DND-41 (cell line): ENCODE data around the gene MARVELD2.

Experiments
- ATAC-seq: fragments of 200-7000 bp; cut with Tn5 transposase; 3 replicates; pipeline ENCODE4 v1.9.1; 2021; ENCODE audit warnings: low read depth; ENCODE audit not compliant: insufficient read depth
- DNase-seq: peaks from one replicate; pipeline ENCODE4 v3.0.0-alpha.2; 2020
- H2AFZ ChIP-seq: 2 replicates; pipeline ENCODE4 v1.6.0; 2012; ENCODE audit warnings: low read depth, low read length
- H3K27ac ChIP-seq: 2 replicates; pipeline ENCODE4 v1.5.1; 2012; ENCODE audit warnings: low read length, inconsistent platforms
- H3K27me3 ChIP-seq: fragments of 200-600 bp; sonication (generic); 2 replicates; pipeline ENCODE4 v1.6.0; 2012; ENCODE audit warnings: low read length, mild to moderate bottlenecking, inconsistent platforms; ENCODE audit not compliant: insufficient read depth, poor library complexity
- H3K36me3 ChIP-seq: 2 replicates; pipeline ENCODE4 v1.5.1; 2012; ENCODE audit warnings: low read length, inconsistent platforms; ENCODE audit not compliant: insufficient read depth
- H3K4me1 ChIP-seq: 2 replicates; pipeline ENCODE4 v1.5.1; 2012; ENCODE audit warnings: mild to moderate bottlenecking, low read length; ENCODE audit not compliant: insufficient read depth
- H3K4me2 ChIP-seq: 2 replicates; pipeline ENCODE4 v1.6.0; 2012; ENCODE audit warnings: mild to moderate bottlenecking, moderate library complexity, low read length, inconsistent platforms; ENCODE audit not compliant: insufficient read depth
- H3K4me3 ChIP-seq, 2 experiments: fragments of 200-600 bp in 1 of 2; shearing (Covaris generic) in 1 of 2; 2 replicates each; pipeline ENCODE4 v1.5.1; 2012 to 2016; ENCODE audit warnings: inconsistent platforms in 2 of 2, low read length in 2 of 2, mild to moderate bottlenecking in 2 of 2, low read depth in 1 of 2, moderate library complexity in 1 of 2
- H3K79me2 ChIP-seq: 2 replicates; pipeline ENCODE4 v1.6.0; 2012; ENCODE audit warnings: low read length, inconsistent platforms; ENCODE audit not compliant: insufficient read depth
- H3K9ac ChIP-seq: 2 replicates; pipeline ENCODE4 v1.6.0; 2012; ENCODE audit warnings: low read depth, mild to moderate bottlenecking, inconsistent platforms, low read length, moderate library complexity
- H3K9me3 ChIP-seq: 2 replicates; pipeline ENCODE4 v1.5.1; 2012; ENCODE audit warnings: low read length, moderate library complexity, mild to moderate bottlenecking, inconsistent platforms; ENCODE audit not compliant: insufficient read depth, severe bottlenecking
- H4K20me1 ChIP-seq: 2 replicates; pipeline ENCODE4 v1.6.0; 2012; ENCODE audit warnings: low read length; ENCODE audit not compliant: insufficient read depth
- EZH2 ChIP-seq: IDR thresholded peaks from 3 replicates; pipeline ENCODE4 v1.6.1; 2012; ENCODE audit warnings: borderline replicate concordance, low read depth, mild to moderate bottlenecking, moderate library complexity, low read length, inconsistent platforms; ENCODE audit not compliant: severe bottlenecking
- TF ChIP-seq, protein P1 (sequence below): IDR thresholded peaks from 2 replicates; pipeline ENCODE4 v1.5.1; 2012; ENCODE audit warnings: borderline replicate concordance, low read length, moderate library complexity, mild to moderate bottlenecking; ENCODE audit not compliant: poor library complexity, severe bottlenecking; ENCODE audit errors: extremely low read depth

Gene MARVELD2

DNA sequence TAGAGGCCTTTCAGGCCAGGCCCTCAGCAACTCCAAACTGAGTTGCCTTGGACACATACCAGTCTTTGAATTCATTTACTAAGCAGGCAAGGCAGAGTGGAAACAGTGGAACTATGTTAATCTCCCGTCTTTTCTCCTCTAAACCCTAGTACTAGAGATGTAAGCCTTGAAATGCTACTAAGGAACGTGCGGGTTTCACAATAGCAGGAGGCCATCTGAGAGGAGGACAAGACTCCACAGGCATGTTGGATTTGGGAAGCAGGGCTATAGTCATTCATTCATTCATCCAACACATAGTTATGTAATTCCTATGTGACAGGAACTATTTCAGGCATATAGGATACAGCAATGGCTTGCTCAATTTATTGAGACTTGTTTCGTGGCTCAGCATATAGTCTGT lies 74.3 kb downstream of the MARVELD2 start:
- H3K9me3 ChIP-seq = no peaks in the 10 kb centered on the region
- no peak overlapping the region for H3K27ac ChIP-seq
- H3K9ac ChIP-seq = no peak overlapping the region
- H2AFZ ChIP-seq = no peak overlapping the region
- no peaks in the 10 kb centered on the region for H3K4me1 ChIP-seq
- no peak overlapping the region for H3K4me2 ChIP-seq
- DNase-seq (no peak), ATAC-seq (no peak)
- no peaks in the 10 kb centered on the region for H4K20me1 ChIP-seq
- H3K4me3 ChIP-seq = no peak overlapping the region
- no peaks in the 10 kb centered on the region for H3K79me2 ChIP-seq
- H3K27me3 ChIP-seq = peaks cover 6% of the 10 kb centered on the region
- no peaks in the 10 kb centered on the region for H3K36me3 ChIP-seq
- TF ChIP-seq, protein P1, sequence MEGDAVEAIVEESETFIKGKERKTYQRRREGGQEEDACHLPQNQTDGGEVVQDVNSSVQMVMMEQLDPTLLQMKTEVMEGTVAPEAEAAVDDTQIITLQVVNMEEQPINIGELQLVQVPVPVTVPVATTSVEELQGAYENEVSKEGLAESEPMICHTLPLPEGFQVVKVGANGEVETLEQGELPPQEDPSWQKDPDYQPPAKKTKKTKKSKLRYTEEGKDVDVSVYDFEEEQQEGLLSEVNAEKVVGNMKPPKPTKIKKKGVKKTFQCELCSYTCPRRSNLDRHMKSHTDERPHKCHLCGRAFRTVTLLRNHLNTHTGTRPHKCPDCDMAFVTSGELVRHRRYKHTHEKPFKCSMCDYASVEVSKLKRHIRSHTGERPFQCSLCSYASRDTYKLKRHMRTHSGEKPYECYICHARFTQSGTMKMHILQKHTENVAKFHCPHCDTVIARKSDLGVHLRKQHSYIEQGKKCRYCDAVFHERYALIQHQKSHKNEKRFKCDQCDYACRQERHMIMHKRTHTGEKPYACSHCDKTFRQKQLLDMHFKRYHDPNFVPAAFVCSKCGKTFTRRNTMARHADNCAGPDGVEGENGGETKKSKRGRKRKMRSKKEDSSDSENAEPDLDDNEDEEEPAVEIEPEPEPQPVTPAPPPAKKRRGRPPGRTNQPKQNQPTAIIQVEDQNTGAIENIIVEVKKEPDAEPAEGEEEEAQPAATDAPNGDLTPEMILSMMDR = no peak
- no peak for TF ChIP-seq EZH2

DNA sequence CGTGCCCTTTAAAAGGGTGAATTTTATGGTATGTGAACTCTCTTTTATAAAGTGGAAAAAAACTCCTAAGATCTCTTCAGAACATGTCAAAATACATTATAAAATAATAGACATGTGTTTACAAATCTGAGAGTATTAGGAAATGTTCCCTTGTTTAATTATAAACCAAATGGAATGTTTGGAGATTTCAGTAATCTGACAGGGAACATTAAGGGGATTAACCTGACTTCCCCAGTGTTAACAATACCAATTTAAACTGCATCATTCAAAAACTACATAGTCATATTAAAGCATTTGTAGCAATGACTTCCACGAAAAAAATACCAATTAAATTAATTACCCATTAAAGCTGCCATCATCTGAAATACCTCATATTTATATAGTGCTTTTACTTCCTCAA lies 76.1 kb downstream of the MARVELD2 start:
- no peak overlapping the region for H3K27ac ChIP-seq
- H3K79me2 ChIP-seq = no peaks in the 10 kb centered on the region
- H2AFZ ChIP-seq = no peak overlapping the region
- H3K9me3 ChIP-seq = no peaks in the 10 kb centered on the region
- TF ChIP-seq, protein P1 = no peak
- no peak for TF ChIP-seq EZH2
- no peaks in the 10 kb centered on the region for H3K4me1 ChIP-seq
- ATAC-seq (no peak), DNase-seq (no peak)
- H3K36me3 ChIP-seq = no peaks in the 10 kb centered on the region
- H3K9ac ChIP-seq = no peak overlapping the region
- no peak overlapping the region for H3K4me2 ChIP-seq
- H3K4me3 ChIP-seq = no peak overlapping the region
- H4K20me1 ChIP-seq = no peaks in the 10 kb centered on the region
- peaks cover 6% of the 10 kb centered on the region for H3K27me3 ChIP-seq

DNA sequence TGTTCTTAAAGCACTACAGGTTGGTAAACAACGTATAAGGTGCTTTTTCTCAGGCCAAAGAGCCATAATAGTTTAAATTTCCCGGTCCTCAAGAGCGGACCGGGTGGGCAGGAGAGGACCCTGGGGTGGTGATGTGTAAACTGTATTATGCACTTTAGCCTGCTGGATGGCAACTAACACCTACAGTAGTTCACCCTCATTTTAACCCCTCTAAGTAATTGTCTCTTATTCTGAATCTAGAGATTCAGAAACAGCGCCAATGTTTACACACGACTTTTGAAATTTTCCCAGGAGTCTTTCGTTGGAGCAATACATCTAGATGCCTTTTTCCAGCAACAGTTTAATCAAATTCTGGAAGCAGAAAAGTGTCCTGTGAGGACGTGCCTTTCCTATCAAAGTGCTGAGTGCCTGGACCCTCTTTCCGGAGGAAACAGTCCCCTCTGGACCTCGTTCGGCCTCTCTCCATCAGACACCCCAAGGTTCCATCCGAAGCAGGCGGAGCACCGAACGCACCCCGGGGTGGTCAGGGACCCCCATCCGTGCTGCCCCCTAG lies 77.0 kb downstream of the MARVELD2 start:
- H3K4me3 ChIP-seq = no peak overlapping the region
- no peaks in the 10 kb centered on the region for H3K9me3 ChIP-seq
- ATAC-seq (no peak), DNase-seq (no peak)
- H3K27ac ChIP-seq = no peak overlapping the region
- H3K27me3 ChIP-seq = peaks cover 9% of the 10 kb centered on the region
- H3K9ac ChIP-seq = no peak overlapping the region
- H4K20me1 ChIP-seq = no peaks in the 10 kb centered on the region
- no peaks in the 10 kb centered on the region for H3K4me1 ChIP-seq
- TF ChIP-seq, protein P1 = no peak
- TF ChIP-seq EZH2 = no peak
- no peaks in the 10 kb centered on the region for H3K79me2 ChIP-seq
- H2AFZ ChIP-seq = no peak overlapping the region
- H3K36me3 ChIP-seq = no peaks in the 10 kb centered on the region
- H3K4me2 ChIP-seq = no peak overlapping the region

DNA sequence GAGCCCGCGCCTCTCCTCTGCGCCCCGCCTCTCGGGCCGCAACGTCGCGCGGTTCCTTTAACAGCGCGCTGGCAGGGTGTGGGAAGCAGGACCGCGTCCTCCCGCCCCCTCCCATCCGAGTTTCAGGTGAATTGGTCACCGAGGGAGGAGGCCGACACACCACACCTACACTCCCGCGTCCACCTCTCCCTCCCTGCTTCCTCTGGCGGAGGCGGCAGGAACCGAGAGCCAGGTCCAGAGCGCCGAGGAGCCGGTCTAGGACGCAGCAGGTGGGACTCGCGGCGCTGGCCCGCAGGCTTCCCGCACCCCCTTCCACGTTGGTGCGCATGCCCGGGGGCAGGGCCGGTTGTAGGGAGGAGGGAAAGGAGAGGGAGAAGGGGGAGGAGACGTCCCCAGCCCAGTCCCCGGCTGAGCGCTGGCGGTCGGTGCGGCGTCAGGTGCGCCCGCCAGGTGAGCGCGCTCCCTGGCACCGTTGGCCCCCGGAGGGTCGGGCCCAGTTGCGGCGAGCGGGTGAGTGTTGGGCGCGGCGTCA lies 77.5 kb downstream of the MARVELD2 start, which contains the start of gene OCLN:
TSS of gene OCLN (plus strand) at position 400 of the 532 bp plus-strand sequence. CDS start 11,455 bp downstream, outside the sequence.
- Histone ChIP-seq H3K27me3 (peaks cover 9% of the 10 kb centered on the region), H4K20me1 (no peaks in the 10 kb centered on the region), H3K9ac (no peak within 1 kb of the TSS), H2AFZ (no peak within 1 kb of the TSS), H3K27ac (no peak within 1 kb of the TSS), H3K4me3 (no peak within 1 kb of the TSS), H3K4me1 (no peaks in the 10 kb centered on the region), H3K79me2 (no peaks in the 10 kb centered on the region), H3K4me2 (no peak within 1 kb of the TSS), H3K36me3 (no peaks in the 10 kb centered on the region), H3K9me3 (no peaks in the 10 kb centered on the region)
- no peak for DNase-seq
- ATAC-seq = no peak
- no peak for TF ChIP-seq EZH2
